ENCODE data around the gene NDFIP2. TPM values are rescaled to one million over a fixed set of nuclear protein-coding genes. Genes with fewer than 3 reads are reported as not detected.

NDFIP2 gene
- total RNA-seq, 2 experiments from 2014 or later = 0.54 to 4.0 TPM

GRCh38 chr13:79516595-79516994 is 35.6 kb downstream of the NDFIP2 start:
- DNase-seq (ENCODE audit: low spot score) = no peak
- POLR2A ChIA-PET = interaction anchor here (1.6 to 1.8 kb wide), 3 partner anchors 11 to 57 kb away, joined by 4 to 6 read pairs (median 6); no protein-coding TSS in a partner anchor
- no TSS peak for BruUV-seq (replicated peaks)
- Histone ChIP-seq H3K79me2 (ENCODE audit: insufficient read depth, low read depth, low read length) (no peaks in the 10 kb centered on the region), H2AFZ (ENCODE audit: low read length) (no peak overlapping the region), H3K9me2 (ENCODE audit: insufficient read depth, low read length) (no peaks in the 10 kb centered on the region), H3K4me1 (ENCODE audit: insufficient read depth, low read length, poor library complexity, severe bottlenecking) (no peaks in the 10 kb centered on the region), H3K4me2 (ENCODE audit: low read length) (no peak overlapping the region), H3K36me3 (ENCODE audit: insufficient read depth, low read length) (no peaks in the 10 kb centered on the region), H3K27ac (ENCODE audit: low read depth, low read length, poor library complexity, severe bottlenecking) (no peak overlapping the region), H3K9me3 (ENCODE audit: low read length) (no peaks in the 10 kb centered on the region), H4K20me1 (ENCODE audit: insufficient read depth, low read length) (no peaks in the 10 kb centered on the region), H3K4me3 (ENCODE audit: low read depth, low read length, poor library complexity, severe bottlenecking) (no peak overlapping the region)
- intact Hi-C loops (cut with micrococcal nuclease; ENCODE audit: unreplicated experiment) = no loop called here
- CTCF ChIA-PET (ENCODE audit: unreplicated experiment) = no interaction called here
- TF ChIP-seq CTCF (conservative IDR thresholded peaks at IDR 0.05; ENCODE audit: low read length) = no peak
- no peak for TF ChIP-seq EZH2phosphoT487 (IDR thresholded peaks at IDR 0.05; ENCODE audit: borderline replicate concordance, low read depth, low read length)

- BruUV-seq (replicated peaks) = no TSS peak
- CTCF ChIA-PET (ENCODE audit: unreplicated experiment) = no interaction called here
- no peaks in the 10 kb centered on the region for H3K79me2 ChIP-seq (ENCODE audit: insufficient read depth, low read depth, low read length)
Observed at GRCh38 chr13:79519255-79519654, 38.3 kb downstream of the NDFIP2 start.

More at GRCh38 chr13:79519255-79519654, 38.3 kb downstream of the NDFIP2 start:
- no peak for TF ChIP-seq CTCF (conservative IDR thresholded peaks at IDR 0.05; ENCODE audit: low read length)
- TF ChIP-seq EZH2phosphoT487 (IDR thresholded peaks at IDR 0.05; ENCODE audit: borderline replicate concordance, low read depth, low read length) = no peak
- intact Hi-C loops (cut with micrococcal nuclease; ENCODE audit: unreplicated experiment) = no loop called here
- H3K27ac ChIP-seq (ENCODE audit: low read depth, low read length, poor library complexity, severe bottlenecking) = no peak overlapping the region
- POLR2A ChIA-PET = no interaction called here
- H4K20me1 ChIP-seq (ENCODE audit: insufficient read depth, low read length) = no peaks in the 10 kb centered on the region
- no peaks in the 10 kb centered on the region for H3K4me1 ChIP-seq (ENCODE audit: insufficient read depth, low read length, poor library complexity, severe bottlenecking)
- H2AFZ ChIP-seq (ENCODE audit: low read length) = no peak overlapping the region
- no peak for DNase-seq (ENCODE audit: low spot score)
- no peaks in the 10 kb centered on the region for H3K9me3 ChIP-seq (ENCODE audit: low read length)
- no peaks in the 10 kb centered on the region for H3K9me2 ChIP-seq (ENCODE audit: insufficient read depth, low read length)
- H3K36me3 ChIP-seq (ENCODE audit: insufficient read depth, low read length) = no peaks in the 10 kb centered on the region
- no peak overlapping the region for H3K4me3 ChIP-seq (ENCODE audit: low read depth, low read length, poor library complexity, severe bottlenecking)
- H3K4me2 ChIP-seq (ENCODE audit: low read length) = no peak overlapping the region

All from OCI-LY7 (cell line).